Endothelial cell (in vitro differentiated cells): Measurements from ENCODE around the gene RIPK1. TPM values are rescaled to one million over a fixed set of nuclear protein-coding genes. Genes with fewer than 3 reads are reported as not detected.

ENCODE experiments used
- DNase-seq: peaks from one replicate; pipeline ENCODE4 v3.0.0; 2021; ENCODE audit warnings: low spot score
- H3K27ac Mint-ChIP-seq: one replicate; pipeline ENCODE4 v1.8.0; 2021; ENCODE audit warnings: mixed read lengths, inconsistent platforms; ENCODE audit not compliant: unreplicated experiment
- H3K27me3 Mint-ChIP-seq: one replicate; pipeline ENCODE4 v1.8.0; 2021; ENCODE audit warnings: mild to moderate bottlenecking, moderate library complexity, mixed read lengths, inconsistent platforms; ENCODE audit not compliant: unreplicated experiment
- H3K36me3 Mint-ChIP-seq: one replicate; pipeline ENCODE4 v1.8.0; 2021; ENCODE audit warnings: mild to moderate bottlenecking, low read depth, mixed read lengths, inconsistent platforms; ENCODE audit not compliant: unreplicated experiment
- H3K4me1 Mint-ChIP-seq: one replicate; pipeline ENCODE4 v1.8.0; 2021; ENCODE audit warnings: mild to moderate bottlenecking, mixed read lengths, inconsistent platforms; ENCODE audit not compliant: unreplicated experiment
- H3K4me3 Mint-ChIP-seq: one replicate; pipeline ENCODE4 v1.8.0; 2021; ENCODE audit warnings: mild to moderate bottlenecking, mixed read lengths, inconsistent platforms; ENCODE audit not compliant: unreplicated experiment
- H3K9me3 Mint-ChIP-seq: one replicate; pipeline ENCODE4 v1.8.0; 2021; ENCODE audit warnings: mixed read lengths, inconsistent platforms; ENCODE audit not compliant: unreplicated experiment
- CTCF ChIP-seq: fragments of 200-600 bp; sonication (generic); IDR thresholded peaks from one replicate; pipeline ENCODE4 v1.5.0; 2021; ENCODE audit warnings: antibody characterized with exemption; ENCODE audit not compliant: unreplicated experiment
- total RNA-seq: library from RNA; stranded (reverse); fragmentation: NEBNext Ultra II Directional; extraction: Animal tissue kit (Norgen Biotek cat#: 25700); gene quantifications from one replicate; pipeline ENCODE4 v1.2.1, GENCODE V29; 2021; ENCODE audit not compliant: unreplicated experiment

RIPK1 gene
- total RNA-seq, 1 donor from 2014 or later, result 34.7 TPM

- peaks cover 5% of the 10 kb centered on the region for H3K27me3 Mint-ChIP-seq
- peaks cover 37% of the 10 kb centered on the region for H3K36me3 Mint-ChIP-seq
- no peak overlapping the region for H3K27ac Mint-ChIP-seq
- no peaks in the 10 kb centered on the region for H3K9me3 Mint-ChIP-seq
- TF ChIP-seq CTCF, result no peak
- no peak for DNase-seq
- no peaks in the 10 kb centered on the region for H3K4me1 Mint-ChIP-seq
- H3K4me3 Mint-ChIP-seq, result no peak overlapping the region
Measured at GRCh38 chr6:3102875-3103274, 34.6 kb downstream of the RIPK1 start.

GRCh38 chr6:3108746-3109414, 40.6 kb downstream of the RIPK1 start:
- no peak for TF ChIP-seq CTCF
- H3K27ac Mint-ChIP-seq, result no peak overlapping the region

GRCh38 chr6:3109761-3110160, 41.5 kb downstream of the RIPK1 start:
- TF ChIP-seq CTCF, result no peak
- Mint-ChIP-seq H3K4me1 (peaks cover 3% of the 10 kb centered on the region), H3K27ac (no peak overlapping the region), H3K9me3 (no peaks in the 10 kb centered on the region), H3K36me3 (peaks cover 42% of the 10 kb centered on the region), H3K4me3 (peak overlapping the region; percentile 42), H3K27me3 (peaks cover 5% of the 10 kb centered on the region)
- DNase-seq, result no peak

More at GRCh38 chr6:3108746-3109414, 40.6 kb downstream of the RIPK1 start:
- Mint-ChIP-seq H3K9me3 (no peaks in the 10 kb centered on the region), H3K4me1 (peaks cover 3% of the 10 kb centered on the region), H3K27me3 (peaks cover 5% of the 10 kb centered on the region), H3K4me3 (peak overlapping the region; percentile 8), H3K36me3 (peaks cover 44% of the 10 kb centered on the region)
- no peak for DNase-seq

GRCh38 chr6:3114377-3114776, 46.1 kb downstream of the RIPK1 start:
- Mint-ChIP-seq H3K9me3 (no peaks in the 10 kb centered on the region), H3K4me3 (no peak overlapping the region), H3K27ac (no peak overlapping the region), H3K27me3 (no peaks in the 10 kb centered on the region), H3K36me3 (peaks cover 20% of the 10 kb centered on the region), H3K4me1 (peaks cover 11% of the 10 kb centered on the region)
- TF ChIP-seq CTCF, result no peak
- DNase-seq, result no peak

- no peak for TF ChIP-seq CTCF
- H3K4me1 Mint-ChIP-seq, result peaks cover 13% of the 10 kb centered on the region
- no peaks in the 10 kb centered on the region for H3K9me3 Mint-ChIP-seq
- peaks cover 8% of the 10 kb centered on the region for H3K36me3 Mint-ChIP-seq
- no peaks in the 10 kb centered on the region for H3K27me3 Mint-ChIP-seq
- H3K27ac Mint-ChIP-seq, result no peak overlapping the region
- DNase-seq, result no peak
- H3K4me3 Mint-ChIP-seq, result peak overlapping the region; percentile 88
Measured at GRCh38 chr6:3117912-3118352, 49.6 kb downstream of the RIPK1 start.
